Right ventricle myocardium superior (tissue), 1 donor: Measurements from ENCODE around the gene MLLT3. TPM values are rescaled to one million over a fixed set of nuclear protein-coding genes. Genes with fewer than 3 reads are reported as not detected.

Experiments
- ATAC-seq: fragments of 200-7000 bp; cut with Tn5 transposase; one replicate; pipeline ENCODE4 v1.9.1; 2020; ENCODE audit warnings: mild to moderate bottlenecking; ENCODE audit not compliant: poor library complexity
- DNase-seq: peaks from one replicate; pipeline ENCODE4 v3.0.0-alpha.2; 2020
- intact Hi-C: fragments of 100-400 bp; cut with DNase I; formaldehyde crosslinking; loops from one replicate; pipeline ENCODE4 v1.11.2; 2022
- total RNA-seq: library from RNA; stranded (reverse); fragmentation: NEBNext Ultra II Directional; extraction: Animal tissue kit (Norgen Biotek cat#: 25700); gene quantifications from one replicate; pipeline ENCODE4 v1.2.1, GENCODE V29; 2021
- donor health status: DM: no; HTN: yes; CAD: no; lungs with severe emphysema.

MLLT3 gene
- total RNA-seq, 1 donor from 2014 or later = 11.4 TPM

DNA sequence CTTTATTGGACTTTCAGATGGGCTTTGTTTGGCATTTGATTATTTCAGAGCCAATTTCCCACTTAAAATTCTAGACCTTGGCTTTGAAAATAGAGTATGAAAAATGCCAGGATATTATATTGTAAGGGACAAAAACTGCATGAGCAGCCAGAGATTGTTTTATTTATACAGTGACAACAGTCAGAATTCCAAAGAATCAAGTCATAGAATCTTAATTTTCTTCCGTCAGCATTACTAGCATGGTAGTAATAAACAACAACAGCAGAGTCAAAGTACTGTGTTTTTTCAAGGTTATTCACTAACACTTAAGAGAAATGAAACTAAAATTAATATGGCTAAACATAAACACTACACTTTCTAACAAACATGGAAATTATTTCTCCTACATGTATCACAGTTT lies 52.2 kb downstream of the MLLT3 start:
- ATAC-seq (no peak), DNase-seq (no peak)
- intact Hi-C loops = no loop called here

DNA sequence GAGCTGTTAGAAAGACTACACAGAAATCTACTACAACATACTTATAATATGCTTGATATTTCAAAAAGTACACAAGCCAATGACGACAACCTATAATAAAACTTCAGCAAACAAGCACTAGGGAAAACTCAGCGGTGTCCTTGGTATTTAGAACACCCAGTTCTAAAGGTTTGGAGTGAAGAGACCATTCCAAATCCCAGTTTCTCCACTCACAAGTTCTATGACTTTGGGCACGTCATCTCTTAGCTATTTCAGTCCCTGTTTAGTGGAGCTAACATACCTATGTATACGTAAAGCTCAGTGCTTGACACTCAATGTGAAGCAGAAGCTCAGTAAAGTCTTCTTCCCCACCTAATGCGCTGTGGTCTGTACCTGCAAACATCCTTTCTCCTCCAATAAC lies 52.8 kb downstream of the MLLT3 start:
- intact Hi-C loops = no loop called here
- ATAC-seq = no peak

DNA sequence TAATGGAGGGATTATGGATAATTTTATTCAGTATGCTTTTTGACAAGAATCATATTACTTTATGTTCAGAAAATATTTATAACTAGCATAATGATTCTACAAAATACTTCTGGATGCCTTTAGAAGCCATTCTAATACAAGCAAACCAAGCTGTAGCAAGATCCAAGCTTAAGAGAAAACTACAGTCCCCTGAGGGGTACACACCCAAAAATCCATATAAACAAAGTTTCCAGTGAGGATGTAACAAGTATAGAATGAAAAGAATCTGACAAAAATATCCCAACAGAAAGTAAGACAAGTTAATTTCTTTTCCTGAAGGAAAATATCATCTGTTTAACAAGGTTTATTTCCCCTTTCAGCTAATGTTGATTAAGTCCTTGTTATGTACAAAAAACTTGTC lies 53.9 kb downstream of the MLLT3 start:
- ATAC-seq (no peak), DNase-seq (no peak)
- intact Hi-C loops = no loop called here

More for the DNA sequence above, 52.8 kb downstream of the MLLT3 start:
- DNase-seq = no peak

DNA sequence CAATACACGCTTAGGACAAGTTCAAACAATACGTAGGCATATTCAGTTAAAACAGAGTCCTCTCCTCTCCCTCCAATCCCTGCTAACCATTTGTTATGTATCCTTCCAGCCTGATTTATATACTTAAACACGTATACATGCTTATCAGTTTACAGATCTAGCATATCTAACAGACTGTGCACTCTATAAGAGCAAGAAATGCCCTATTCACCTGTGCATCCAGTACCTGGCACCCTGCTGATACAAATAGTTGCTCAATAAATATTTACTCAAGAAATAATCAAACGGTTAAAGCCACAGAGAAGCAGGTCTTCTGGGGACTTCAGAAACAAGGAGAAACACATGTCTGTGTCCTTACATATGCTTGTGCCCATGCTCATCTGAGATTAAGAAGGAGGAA lies 55.9 kb downstream of the MLLT3 start:
- DNase-seq (no peak), ATAC-seq (no peak)
- intact Hi-C loops = no loop called here

DNA sequence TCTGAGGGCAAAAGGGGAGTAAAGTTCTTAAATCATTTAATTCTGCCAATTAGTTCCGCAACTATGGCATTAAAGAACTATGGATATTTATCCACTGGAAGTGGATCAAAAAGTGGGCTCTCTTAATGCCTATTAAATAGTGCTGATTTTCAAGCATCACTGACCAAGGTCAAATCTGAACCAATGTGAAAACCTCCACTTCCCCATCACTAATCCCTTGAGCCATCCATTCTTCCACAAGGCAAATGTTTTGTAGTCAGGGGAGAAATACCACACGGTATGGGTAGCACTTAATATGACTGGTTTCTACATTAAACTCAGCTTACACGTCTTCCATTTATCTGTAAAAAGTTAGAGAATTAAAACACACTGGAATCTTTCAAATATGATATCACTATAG lies 57.6 kb downstream of the MLLT3 start:
- ATAC-seq = no peak
- intact Hi-C loops = no loop called here
- no peak for DNase-seq

DNA sequence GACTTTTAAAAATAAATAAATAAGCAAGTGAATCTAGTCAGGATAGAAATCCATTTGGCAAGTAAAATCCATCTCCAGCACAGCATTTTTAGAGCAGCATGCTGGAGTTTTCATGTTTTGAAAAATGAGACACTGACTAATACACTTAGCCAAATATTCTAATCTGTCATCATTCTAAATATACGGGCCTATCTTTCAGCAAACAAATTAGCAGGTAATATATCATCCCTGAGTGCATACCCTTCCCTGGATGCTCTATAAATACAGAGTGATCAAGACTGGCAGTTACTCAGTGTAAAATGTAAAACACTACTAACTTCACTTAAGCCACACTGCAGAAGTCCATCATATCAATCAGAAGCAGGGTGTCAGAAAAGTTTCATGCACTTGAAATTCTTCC lies 58.4 kb downstream of the MLLT3 start:
- DNase-seq (no peak), ATAC-seq (no peak)
- intact Hi-C loops = no loop called here

DNA sequence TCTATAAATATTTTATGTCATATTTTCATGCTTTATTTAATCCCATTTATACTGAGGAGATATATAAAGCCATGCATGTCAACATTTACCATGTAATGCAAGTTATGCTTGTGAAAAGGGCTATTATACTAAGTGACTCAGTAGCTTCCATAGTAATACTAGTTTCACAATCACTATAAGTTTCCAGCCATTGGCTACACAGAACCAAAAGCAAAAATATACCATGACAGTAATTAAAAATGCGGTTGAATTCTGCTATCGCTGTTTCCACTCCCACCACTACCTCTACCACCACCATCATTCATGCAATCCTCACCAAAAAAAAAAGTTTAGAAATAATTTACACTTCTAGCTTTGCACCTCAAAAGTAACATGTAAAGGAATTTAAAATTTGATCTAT lies 60.2 kb downstream of the MLLT3 start:
- no peak for DNase-seq
- no peak for ATAC-seq
- intact Hi-C loops = no loop called here

DNA sequence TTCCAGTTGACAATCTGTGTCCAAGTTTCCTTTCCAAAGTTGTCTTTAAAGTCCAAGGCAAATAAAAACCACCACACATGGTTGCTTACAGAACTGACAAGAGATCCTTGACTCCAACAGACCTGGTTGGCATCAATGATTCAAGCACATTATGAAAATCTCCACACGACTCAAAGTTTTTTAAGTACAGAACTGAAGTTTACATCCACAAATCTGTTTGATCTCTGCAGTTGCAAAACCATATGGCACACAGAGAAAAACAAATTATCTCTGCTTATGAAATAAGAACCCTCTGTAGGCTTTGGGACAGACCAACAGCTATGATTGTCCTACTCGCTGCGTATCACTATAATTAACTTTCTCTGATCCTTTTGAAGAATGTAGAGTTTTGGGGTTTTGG lies 60.8 kb downstream of the MLLT3 start:
- intact Hi-C loops = no loop called here
- no peak for ATAC-seq
- DNase-seq = no peak

DNA sequence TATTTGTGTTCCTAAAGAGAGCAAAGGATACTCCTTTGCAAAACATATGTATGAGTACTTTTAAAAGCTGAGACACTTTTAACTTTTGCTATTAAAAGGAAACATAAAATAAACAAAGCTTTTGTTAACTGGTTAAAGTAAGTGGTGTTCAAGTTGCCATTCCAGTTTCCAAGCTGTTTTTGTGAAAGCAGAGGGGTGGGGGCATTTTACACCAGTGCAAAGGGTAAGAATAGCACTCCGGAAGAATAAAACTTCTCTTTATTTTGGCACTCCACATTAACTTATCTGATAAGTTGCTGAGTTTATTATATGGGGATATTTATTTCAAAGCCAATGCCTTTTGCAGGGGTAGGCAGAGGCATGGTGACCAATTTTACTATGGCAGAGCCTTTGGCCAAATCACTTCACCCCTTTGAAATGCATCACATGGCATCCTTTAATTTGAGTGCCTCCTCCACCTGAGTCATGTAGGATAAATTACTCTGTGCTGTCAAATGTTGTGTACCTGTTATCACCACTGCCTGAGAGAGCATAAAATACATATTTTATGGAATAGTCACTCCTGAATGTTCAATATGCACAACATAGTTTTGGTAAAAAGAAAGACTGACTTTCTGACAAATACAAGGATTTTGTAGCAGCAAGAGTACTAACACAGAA lies 62.9 kb downstream of the MLLT3 start:
- no peak for DNase-seq
- ATAC-seq = no peak
- intact Hi-C loops = no loop called here

DNA sequence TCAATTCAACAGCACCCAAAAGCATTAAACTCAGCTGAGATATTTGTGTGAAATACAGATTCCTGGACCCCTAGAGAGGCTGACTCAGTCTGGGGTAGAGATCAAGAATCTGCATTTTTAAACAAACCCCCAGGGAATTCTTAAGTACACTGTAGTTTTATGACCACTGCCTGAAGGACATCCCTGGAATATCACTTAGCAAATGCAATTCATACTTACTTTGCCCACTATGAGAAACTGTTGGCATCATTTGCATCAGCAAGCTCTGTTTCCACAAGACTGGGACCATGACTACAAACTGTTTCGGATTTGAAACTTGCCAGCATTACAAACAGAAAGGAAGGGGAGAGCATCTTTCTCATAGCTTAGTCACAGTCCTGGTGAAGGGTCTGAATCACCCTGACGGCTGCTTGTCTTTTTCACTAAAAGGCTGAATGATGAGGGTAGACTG lies 63.7 kb downstream of the MLLT3 start:
- ATAC-seq (peak; percentile 22), DNase-seq (no peak)
- intact Hi-C loops = no loop called here

DNA sequence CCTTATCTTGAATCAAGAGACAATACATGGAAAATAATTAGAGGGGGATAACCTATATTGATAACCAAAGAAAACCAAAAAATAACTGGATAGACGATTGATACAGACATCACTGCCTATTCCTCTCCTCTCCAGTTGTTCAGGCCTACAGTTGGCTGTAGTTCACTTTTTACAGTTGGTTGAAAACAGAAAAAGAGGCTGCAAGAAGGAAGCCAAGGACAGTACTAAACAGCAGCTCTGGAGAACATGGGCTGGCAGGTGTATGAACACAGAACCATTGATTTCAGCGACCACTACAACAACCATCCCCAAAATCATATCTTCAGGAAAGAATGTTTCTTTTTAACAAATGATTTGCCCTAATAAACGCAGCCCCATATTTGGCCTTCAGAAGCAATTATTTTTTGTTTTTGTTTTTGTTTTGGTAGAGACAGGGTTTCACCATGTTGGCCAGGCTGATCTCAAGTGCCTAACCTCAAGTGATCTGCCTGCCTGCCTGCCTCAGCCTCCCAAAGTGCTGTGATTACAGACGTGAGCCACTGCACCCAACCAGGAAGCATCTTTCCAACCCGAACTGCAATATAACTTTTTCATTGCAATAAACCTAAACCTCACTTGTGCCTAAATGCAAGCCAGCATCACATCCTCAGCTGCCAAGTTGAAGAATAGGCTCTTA lies 64.3 kb downstream of the MLLT3 start:
- no peak for DNase-seq
- peak; percentile 61 for ATAC-seq
- intact Hi-C loops = no loop called here

DNA sequence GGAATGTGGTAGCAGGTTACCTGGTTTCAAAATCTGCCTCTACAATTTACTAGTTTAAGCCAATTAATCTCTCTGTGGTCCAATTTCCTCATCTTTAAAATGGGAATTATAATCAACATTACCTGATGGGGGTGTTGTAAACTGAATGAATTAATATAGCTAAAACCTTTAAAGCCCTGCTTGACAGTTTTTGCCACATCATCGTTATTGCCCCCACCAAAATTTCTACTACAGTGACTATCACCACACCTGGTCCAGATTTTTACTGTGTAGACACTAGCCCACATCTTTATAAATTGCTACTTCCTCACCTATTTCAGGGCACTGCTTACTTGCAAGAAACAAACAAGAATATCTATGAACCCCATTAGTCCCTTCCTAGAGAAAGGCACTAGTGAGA lies 65.0 kb downstream of the MLLT3 start:
- ATAC-seq = no peak
- intact Hi-C loops = no loop called here
- no peak for DNase-seq

DNA sequence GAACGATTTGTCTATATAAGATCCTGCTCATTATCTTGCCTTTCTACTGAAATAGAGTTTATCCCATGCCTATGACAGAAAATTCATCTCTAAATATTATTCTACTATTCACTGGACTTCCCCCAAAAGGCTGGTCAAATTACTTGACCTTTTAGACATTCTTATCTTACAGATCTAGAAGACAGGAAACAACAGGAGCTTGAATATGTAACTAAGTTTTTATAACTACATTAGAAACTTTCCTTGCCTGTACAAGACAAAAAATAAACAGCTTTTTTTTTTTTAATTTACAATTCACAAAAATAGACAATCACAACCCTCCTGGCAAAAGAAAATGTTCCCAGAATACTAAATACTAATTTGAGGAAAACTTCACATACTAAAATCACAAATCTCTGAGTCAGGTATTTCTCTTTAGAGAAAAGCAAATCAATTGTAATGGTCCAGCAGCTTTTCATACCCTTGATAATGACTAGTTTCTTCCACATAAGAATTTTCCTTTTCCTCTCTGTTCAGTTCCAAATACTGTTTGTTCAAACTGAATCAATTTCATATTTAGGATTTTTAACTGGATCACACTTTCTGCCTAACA lies 68.6 kb downstream of the MLLT3 start:
- DNase-seq (no peak), ATAC-seq (no peak)
- intact Hi-C loops = no loop called here

DNA sequence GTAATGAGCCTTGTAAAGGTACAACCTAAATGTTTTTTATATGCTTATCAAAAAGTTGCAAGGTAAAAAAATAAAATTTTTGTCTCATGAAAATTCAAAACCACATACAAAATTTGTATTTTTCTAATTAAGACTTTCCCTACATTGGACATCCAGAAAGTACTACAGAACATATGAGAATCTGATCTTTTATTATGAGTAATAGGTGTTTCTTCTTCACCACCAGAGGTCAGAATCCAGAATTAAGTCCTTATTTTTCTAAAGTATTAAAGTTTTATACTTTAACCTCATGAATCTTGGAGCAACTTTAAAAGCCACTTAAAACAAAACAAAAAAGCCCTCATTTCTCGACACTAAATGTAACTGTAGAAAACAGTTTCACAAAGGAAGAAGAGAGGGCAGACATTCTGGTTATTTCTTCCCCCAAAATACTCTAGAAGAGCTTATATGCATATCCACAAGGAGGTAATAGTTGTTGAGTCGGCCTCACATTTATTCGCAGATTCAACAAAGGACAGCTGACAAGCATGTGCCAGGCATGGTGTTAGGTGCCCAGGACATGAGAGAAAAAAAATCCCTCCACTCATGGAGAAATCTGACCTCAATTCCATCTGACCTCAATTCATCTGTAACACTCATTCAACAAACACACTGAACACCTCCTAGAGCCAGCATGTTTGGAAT lies 69.3 kb downstream of the MLLT3 start:
- DNase-seq = no peak
- no peak for ATAC-seq
- intact Hi-C loops = no loop called here

DNA sequence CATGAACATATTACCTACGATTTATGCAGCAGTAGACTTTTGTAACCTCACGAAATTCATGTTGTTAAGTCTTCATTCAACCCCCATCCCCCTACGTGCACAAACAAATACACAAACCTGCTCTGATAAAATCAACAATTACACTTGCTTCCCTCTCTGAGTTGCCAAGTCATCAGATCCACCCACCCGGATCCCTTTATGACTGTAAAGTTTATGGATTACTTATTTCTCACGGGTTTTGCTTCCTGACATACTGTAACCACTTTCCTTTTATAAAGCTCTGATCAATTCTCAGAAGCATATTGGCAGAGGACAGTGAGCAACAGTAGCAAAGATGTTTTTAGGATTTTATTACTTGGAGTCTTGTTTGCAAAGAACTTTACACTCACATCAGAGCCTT lies 70.5 kb downstream of the MLLT3 start:
- ATAC-seq = no peak
- intact Hi-C loops = no loop called here

DNA sequence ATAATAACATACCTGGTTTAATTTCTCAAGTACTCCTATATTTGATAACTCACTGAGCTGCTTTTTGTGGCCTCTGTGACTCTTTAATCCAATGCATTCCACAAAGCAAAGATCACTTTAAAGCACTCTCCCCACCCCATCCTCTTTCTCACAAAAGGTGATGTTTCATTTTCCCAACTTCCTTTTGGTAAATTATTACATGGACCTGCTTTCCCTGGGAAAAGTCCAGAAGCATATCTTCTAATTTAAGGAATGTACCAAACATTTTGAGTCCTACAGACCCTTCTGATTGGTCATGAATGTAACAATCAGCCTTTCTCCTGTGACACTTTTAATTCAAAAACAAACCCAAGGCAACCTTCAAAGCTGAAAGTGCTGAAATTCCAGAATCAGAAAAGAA lies 71.1 kb downstream of the MLLT3 start:
- intact Hi-C loops = no loop called here
- ATAC-seq (no peak), DNase-seq (no peak)

More for the DNA sequence above, 70.5 kb downstream of the MLLT3 start:
- DNase-seq = no peak

DNA sequence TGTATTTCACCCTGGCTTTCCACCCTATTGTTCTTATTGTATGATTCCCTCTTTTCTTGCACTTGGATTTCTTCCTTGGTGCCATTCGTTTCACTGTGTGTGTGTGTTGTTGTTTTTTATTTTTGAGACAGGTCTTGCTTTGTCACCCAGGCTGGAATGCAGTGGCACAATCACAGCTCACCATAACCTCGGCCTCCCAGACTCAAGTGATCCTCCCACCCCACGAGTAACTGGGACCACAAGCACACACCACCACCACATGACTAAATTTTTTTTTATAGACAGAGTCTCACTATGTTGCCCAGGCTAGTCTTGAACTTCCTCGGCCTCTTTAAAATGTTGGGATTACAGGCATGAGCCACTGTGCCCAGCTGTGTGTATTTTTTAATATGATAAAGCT lies 72.0 kb downstream of the MLLT3 start:
- intact Hi-C loops = no loop called here
- no peak for DNase-seq
- no peak for ATAC-seq

DNA sequence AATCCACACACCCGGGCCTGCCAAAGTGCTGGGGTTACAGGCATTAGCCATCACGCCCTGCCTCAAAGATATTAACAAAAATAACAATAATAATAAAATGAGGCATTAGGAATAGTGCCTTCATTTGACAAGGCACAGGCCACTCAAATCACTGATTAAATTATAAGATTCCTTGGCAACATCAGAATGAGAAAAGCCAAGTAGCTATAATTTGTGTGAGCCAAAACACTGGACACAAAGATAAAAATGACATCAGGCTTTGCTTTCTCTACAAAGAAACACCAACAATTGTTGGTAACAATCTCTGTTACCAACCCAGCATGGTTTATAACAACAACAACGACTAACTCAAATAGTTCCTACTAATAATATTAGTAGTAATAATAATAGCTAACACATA lies 73.2 kb downstream of the MLLT3 start:
- intact Hi-C loops = no loop called here
- ATAC-seq (no peak), DNase-seq (no peak)

DNA sequence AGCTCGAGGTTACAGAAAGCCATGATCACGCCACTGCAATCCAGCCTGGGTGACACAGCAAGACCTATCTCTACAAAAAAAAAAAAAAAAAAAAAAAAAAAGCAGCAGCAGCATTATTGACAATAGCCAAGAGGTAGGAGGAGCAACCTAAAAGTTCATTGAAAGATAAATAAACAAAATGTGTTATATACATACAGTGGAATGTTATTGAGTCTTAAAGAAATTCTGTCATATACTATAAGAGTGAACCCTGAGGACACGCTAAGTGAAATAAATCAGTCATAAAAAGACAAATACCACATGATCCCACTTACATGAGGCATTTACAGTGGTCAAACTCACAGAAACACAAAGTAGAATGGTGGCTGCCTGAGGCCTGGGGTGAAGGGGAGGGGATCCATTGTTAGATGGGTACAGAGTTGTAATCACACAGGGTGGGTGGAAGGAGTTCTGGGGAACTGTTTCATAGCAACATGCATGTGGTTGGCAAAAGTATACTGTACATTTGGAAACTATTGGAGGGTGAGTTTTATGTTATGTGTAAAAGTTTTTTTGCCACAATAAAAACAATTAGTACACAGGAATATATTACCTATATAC lies 77.2 kb downstream of the MLLT3 start:
- intact Hi-C loops = no loop called here
- DNase-seq (no peak), ATAC-seq (no peak)
